K562 (cell line): ENCODE measurements around the gene VPS26A. TPM values are rescaled to one million over a fixed set of nuclear protein-coding genes. Genes with fewer than 3 reads are reported as not detected.

Source experiments
- ATF2 ChIP-seq: sonication (generic); formaldehyde crosslinking; IDR thresholded peaks from 2 replicates; pipeline ENCODE4 v1.8.1; 2022; ENCODE audit warnings: missing genetic modification reagents
- CREB3 ChIP-seq: fragments of 450-650 bp; conservative IDR thresholded peaks from 2 replicates; pipeline ENCODE4 v1.6.1; 2016; ENCODE audit warnings: missing genetic modification characterization, low read depth, mild to moderate bottlenecking, missing compliant biosample characterization, moderate library complexity
- DMBX1 ChIP-seq: fragments of 250-450 bp; sonication (Bioruptor Pico); IDR thresholded peaks from 2 replicates; pipeline ENCODE4 v1.8.0; 2022; ENCODE audit warnings: inconsistent platforms, mild to moderate bottlenecking, moderate library complexity, borderline replicate concordance
- ELF1 ChIP-seq: fragments of 200-800 bp; sonication (Bioruptor generic); IDR thresholded peaks from 2 replicates; pipeline ENCODE4 v1.6.1; 2016; ENCODE audit warnings: missing genetic modification characterization, missing compliant biosample characterization
- JUN ChIP-seq, 2 experiments: sonication (generic) in 1 of 2; formaldehyde crosslinking in 1 of 2; IDR thresholded peaks; 2 replicates each; pipeline versions ENCODE4 v1.6.1 to v1.8.0; 2012 to 2022; ENCODE audit warnings: borderline replicate concordance in 2 of 2, mild to moderate bottlenecking in 2 of 2, improper control_type of control experiment in 1 of 2, low read depth in 1 of 2, low read length in 1 of 2, missing genetic modification reagents in 1 of 2
- KHSRP ChIP-seq: fragments of 450-650 bp; IDR thresholded peaks from 2 replicates; pipeline ENCODE4 v1.6.1; 2017
- L3MBTL2 ChIP-seq: fragments of 450-650 bp; IDR thresholded peaks from 2 replicates; pipeline ENCODE4 v1.6.1; 2016; ENCODE audit warnings: mild to moderate bottlenecking, moderate library complexity
- MBD2 ChIP-seq: sonication (generic); IDR thresholded peaks from 2 replicates; pipeline ENCODE4 v1.6.1; 2016; ENCODE audit warnings: low read depth, borderline replicate concordance
- PPARD ChIP-seq: fragments of 250-450 bp; sonication (Bioruptor Pico); IDR thresholded peaks from 2 replicates; pipeline ENCODE4 v1.8.0; 2022; ENCODE audit warnings: inconsistent platforms, mild to moderate bottlenecking, moderate library complexity
- PRMT5 ChIP-seq: sonication (generic); formaldehyde crosslinking; IDR thresholded peaks from 2 replicates; pipeline ENCODE4 v1.5.0; 2020; ENCODE audit warnings: missing genetic modification reagents
- SMC3 ChIP-seq: conservative IDR thresholded peaks from 2 replicates; pipeline ENCODE4 v1.6.1; 2011; ENCODE audit warnings: low read depth, low read length, improper control_type of control experiment; ENCODE audit not compliant: insufficient read depth
- SRF ChIP-seq, 2 experiments: fragments of 250-450, 450-650 bp in 1 of 2; sonication (Bioruptor Pico) in 1 of 2; sonication (generic) in 1 of 2; formaldehyde crosslinking; IDR thresholded peaks; 2 replicates each; pipeline versions ENCODE4 v1.5.0 to v1.5.1; 2020 to 2022; ENCODE audit warnings: mild to moderate bottlenecking in 1 of 2, missing genetic modification reagents in 1 of 2
- TCFL5 ChIP-seq: fragments of 250-450 bp; sonication (Bioruptor Pico); conservative IDR thresholded peaks from 2 replicates; pipeline ENCODE4 v1.6.1; 2021; ENCODE audit warnings: mild to moderate bottlenecking, moderate library complexity, matching md5 sums
- XRCC4 ChIP-seq: IDR thresholded peaks from one replicate; pipeline ENCODE4 v1.6.1; 2011; ENCODE audit not compliant: insufficient read depth, insufficient read length; ENCODE audit errors: extremely low read depth
- ZBTB2 ChIP-seq: fragments of 450-650 bp; IDR thresholded peaks from 2 replicates; pipeline ENCODE4 v1.6.1; 2016; ENCODE audit warnings: antibody characterized with exemption
- ZNF263 ChIP-seq: sonication (generic); formaldehyde crosslinking; IDR thresholded peaks from 2 replicates; pipeline ENCODE4 v1.8.0; 2022; ENCODE audit warnings: mild to moderate bottlenecking, missing genetic modification reagents, borderline replicate concordance
- ZNF280A ChIP-seq: fragments of 450-650 bp; IDR thresholded peaks from 2 replicates; pipeline ENCODE4 v1.6.1; 2018; ENCODE audit warnings: mild to moderate bottlenecking, low read depth; ENCODE audit not compliant: partially characterized antibody
- ZNF384 ChIP-seq: IDR thresholded peaks from 2 replicates; pipeline ENCODE4 v1.6.1; 2012; ENCODE audit warnings: low read depth, low read length, improper control_type of control experiment
- ZNF561 ChIP-seq: fragments of 450-650 bp; formaldehyde crosslinking; conservative IDR thresholded peaks from 2 replicates; pipeline ENCODE4 v1.4.0; 2020; ENCODE audit warnings: mild to moderate bottlenecking, moderate library complexity
- polyA plus RNA-seq, 8 experiments: library from polyadenylated mRNA; depleted of rRNA in 4 of 8; stranded (reverse) in 5 of 8; unstranded in 3 of 8; fragments of >200 nt; fragmentation: Nextera tagmentation in 2 of 8; fragmentation: Illumina TruSeq in 1 of 8; extraction: Ambion mirVana in 2 of 8; extraction: Trizol in 1 of 8; gene quantifications; 2 replicates each; pipeline versions ENCODE4 v1.2.1 to v1.2.3, GENCODE V29; 2011 to 2014; ENCODE audit warnings: inconsistent platforms in 1 of 8, missing spikeins in 1 of 8
- total RNA-seq, 7 experiments: library from RNA; depleted of rRNA in 6 of 7; stranded (reverse); fragments of >200 nt in 6 of 7; fragmentation: Illumina TruSeq in 2 of 7; extraction: Trizol in 2 of 7; gene quantifications; 2 replicates each; pipeline versions ENCODE4 v1.2.1 to v1.2.3, GENCODE V29; 2011 to 2021; ENCODE audit warnings: low replicate concordance in 1 of 7

Gene VPS26A
- total and polyA plus RNA-seq, 9 of the 15 experiments (the other 6 are each of a cell fraction or from before 2014, with no cell fraction given), result 47.1 to 137 (median 69.3) TPM

- no peak for TF ChIP-seq XRCC4
- TF ChIP-seq ZBTB2, result no peak
- TF ChIP-seq DMBX1 (CRISPR knock-in tag), result peak; percentile 85
- no peak for TF ChIP-seq PRMT5
- TF ChIP-seq L3MBTL2, result peak; percentile 98
- TF ChIP-seq CREB3 (tag), result peak; percentile 82; the same call in 1 of the 2 replicates
- peak; percentile 65; the same call in 1 of the 2 replicates for TF ChIP-seq TCFL5 (CRISPR knock-in tag)
- no peak for TF ChIP-seq SMC3
- no peak for TF ChIP-seq SRF (CRISPR knock-in tag; IDR thresholded peaks at IDR 0.05)
- TF ChIP-seq ZNF263 (CRISPR knock-in tag), result no peak
- peak; percentile 81 for TF ChIP-seq KHSRP
- TF ChIP-seq ZNF280A, result no peak
- no peak for TF ChIP-seq ELF1
- 0 out of 2 replicates have a peak, but pooled peaks have one; percentile 29 for TF ChIP-seq ZNF384
- no peak for TF ChIP-seq PPARD (CRISPR knock-in tag)
- TF ChIP-seq ZNF561 (CRISPR knock-in tag), result no peak
- TF ChIP-seq MBD2, result peak; percentile 75; the same call in 1 of the 2 replicates
- TF ChIP-seq JUN (IDR thresholded peaks at IDR 0.05; ENCODE audit: borderline replicate concordance, low read depth, low read length), result peak; percentile 85; the same call in 1 of the 2 replicates
- TF ChIP-seq JUN (CRISPR knock-in tag; IDR thresholded peaks at IDR 0.05; ENCODE audit: borderline replicate concordance), result peak; percentile 14; the same call in 1 of the 2 replicates
- no peak for TF ChIP-seq ATF2 (CRISPR knock-in tag)
Measured at GRCh38 chr10:69179743-69180524, 56.0 kb downstream of the VPS26A start, which contains the start of gene SUPV3L1 (continued).
